WERI-Rb-1 (cell line): ENCODE results near the gene OSBP.

Experiments used
- DNase-seq: peaks from one replicate; pipeline ENCODE4 v3.0.0-alpha.2; 2020
- H3K27ac ChIP-seq: fragments of 250-450 bp; sonication (Bioruptor Pico); 2 replicates; pipeline ENCODE4 v1.5.1; 2020; ENCODE audit warnings: mild to moderate bottlenecking, moderate library complexity
- H3K27me3 ChIP-seq: fragments of 250-450 bp; sonication (Bioruptor Pico); 2 replicates; pipeline ENCODE4 v1.5.1; 2021; ENCODE audit warnings: mild to moderate bottlenecking, low read depth, moderate library complexity; ENCODE audit not compliant: insufficient read depth, severe bottlenecking
- H3K36me3 ChIP-seq: fragments of 250-450 bp; sonication (Bioruptor Pico); 2 replicates; pipeline ENCODE4 v1.5.1; 2020; ENCODE audit warnings: mild to moderate bottlenecking, moderate library complexity
- H3K4me3 ChIP-seq: 2 replicates; pipeline ENCODE4 v1.5.1; 2011; ENCODE audit warnings: low read depth, mild to moderate bottlenecking, control low read depth, low read length
- H3K9me3 ChIP-seq: fragments of 250-450 bp; sonication (Bioruptor Pico); 2 replicates; pipeline ENCODE4 v1.5.1; 2021; ENCODE audit warnings: mild to moderate bottlenecking, moderate library complexity; ENCODE audit not compliant: severe bottlenecking
- TF ChIP-seq, protein P1 (sequence below): IDR thresholded peaks from 2 replicates; pipeline ENCODE4 v1.5.1; 2011; ENCODE audit warnings: low read depth, mild to moderate bottlenecking, control low read depth, inconsistent platforms, low read length

OSBP gene

DNA sequence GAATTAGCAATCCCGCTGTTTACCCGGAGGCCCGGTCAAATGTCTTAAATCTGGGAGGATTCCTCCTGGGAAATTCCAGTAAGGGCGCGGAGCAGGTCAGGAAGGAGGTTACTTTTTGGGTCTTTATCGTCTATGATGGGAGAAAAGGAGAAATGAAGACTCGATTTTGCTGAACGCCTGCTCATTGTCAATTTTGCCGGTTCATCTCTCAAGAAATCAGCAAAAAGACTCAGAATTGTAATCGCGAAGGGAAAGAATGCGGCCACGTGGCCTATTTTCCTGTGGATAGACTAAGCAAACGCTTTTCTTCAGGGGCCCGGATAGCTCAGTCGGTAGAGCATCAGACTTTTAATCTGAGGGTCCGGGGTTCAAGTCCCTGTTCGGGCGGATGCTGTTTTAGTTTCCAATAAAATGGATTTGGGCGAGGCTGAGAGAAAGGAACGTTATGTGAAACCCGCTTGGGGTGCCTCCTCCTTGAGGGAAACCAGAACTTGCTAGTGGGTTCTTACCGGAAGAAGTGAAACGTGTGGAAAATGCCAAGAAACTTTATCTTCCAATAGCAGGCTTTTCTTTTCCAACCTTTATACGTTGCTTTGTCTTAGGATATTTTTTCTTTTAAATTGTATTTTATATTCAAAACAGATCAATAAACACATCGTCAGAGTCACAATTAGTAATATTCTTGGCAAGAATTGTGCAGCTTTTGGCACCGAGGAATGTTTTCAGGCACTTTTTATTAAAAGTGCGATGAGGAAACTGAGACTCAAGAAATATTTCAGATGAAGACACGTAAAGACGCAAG lies 59.3 kb downstream of the OSBP start:
- DNase-seq, result no peak
- H3K9me3 ChIP-seq, result no peaks in the 10 kb centered on the region
- H3K27ac ChIP-seq, result no peak overlapping the region
- H3K4me3 ChIP-seq, result no peak overlapping the region
- peaks cover 4% of the 10 kb centered on the region for H3K36me3 ChIP-seq
- H3K27me3 ChIP-seq, result no peaks in the 10 kb centered on the region
- TF ChIP-seq, protein P1, sequence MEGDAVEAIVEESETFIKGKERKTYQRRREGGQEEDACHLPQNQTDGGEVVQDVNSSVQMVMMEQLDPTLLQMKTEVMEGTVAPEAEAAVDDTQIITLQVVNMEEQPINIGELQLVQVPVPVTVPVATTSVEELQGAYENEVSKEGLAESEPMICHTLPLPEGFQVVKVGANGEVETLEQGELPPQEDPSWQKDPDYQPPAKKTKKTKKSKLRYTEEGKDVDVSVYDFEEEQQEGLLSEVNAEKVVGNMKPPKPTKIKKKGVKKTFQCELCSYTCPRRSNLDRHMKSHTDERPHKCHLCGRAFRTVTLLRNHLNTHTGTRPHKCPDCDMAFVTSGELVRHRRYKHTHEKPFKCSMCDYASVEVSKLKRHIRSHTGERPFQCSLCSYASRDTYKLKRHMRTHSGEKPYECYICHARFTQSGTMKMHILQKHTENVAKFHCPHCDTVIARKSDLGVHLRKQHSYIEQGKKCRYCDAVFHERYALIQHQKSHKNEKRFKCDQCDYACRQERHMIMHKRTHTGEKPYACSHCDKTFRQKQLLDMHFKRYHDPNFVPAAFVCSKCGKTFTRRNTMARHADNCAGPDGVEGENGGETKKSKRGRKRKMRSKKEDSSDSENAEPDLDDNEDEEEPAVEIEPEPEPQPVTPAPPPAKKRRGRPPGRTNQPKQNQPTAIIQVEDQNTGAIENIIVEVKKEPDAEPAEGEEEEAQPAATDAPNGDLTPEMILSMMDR, result no peak

DNA sequence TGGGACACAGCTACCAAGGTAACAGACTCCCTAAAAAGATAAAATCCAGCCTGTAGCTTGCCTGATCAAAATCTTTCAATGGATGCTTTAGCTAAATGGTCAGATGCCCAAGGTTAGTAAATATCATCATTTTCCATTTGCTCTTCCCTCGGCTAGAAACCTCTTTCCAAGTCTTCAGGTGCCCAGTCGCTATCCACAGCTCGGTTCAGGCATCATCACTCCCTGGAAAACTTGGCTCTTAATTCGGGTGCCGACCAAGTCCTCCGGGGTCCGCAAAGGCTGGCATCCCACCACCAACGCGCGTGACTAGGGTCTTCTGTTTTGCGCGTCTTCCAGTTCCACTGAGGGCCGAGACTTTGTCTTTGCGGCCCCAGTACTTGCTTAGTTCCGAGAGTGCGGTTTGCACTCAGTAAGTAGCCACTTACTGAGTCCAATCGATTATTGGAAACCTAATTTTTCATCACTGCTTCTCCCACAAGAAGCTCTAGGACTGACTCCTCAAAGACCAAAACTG lies 59.9 kb downstream of the OSBP start:
- Histone ChIP-seq H3K36me3 (peaks cover 4% of the 10 kb centered on the region), H3K27me3 (no peaks in the 10 kb centered on the region), H3K27ac (no peak overlapping the region), H3K9me3 (no peaks in the 10 kb centered on the region), H3K4me3 (no peak overlapping the region)
- TF ChIP-seq, protein P1, result no peak
- no peak for DNase-seq

DNA sequence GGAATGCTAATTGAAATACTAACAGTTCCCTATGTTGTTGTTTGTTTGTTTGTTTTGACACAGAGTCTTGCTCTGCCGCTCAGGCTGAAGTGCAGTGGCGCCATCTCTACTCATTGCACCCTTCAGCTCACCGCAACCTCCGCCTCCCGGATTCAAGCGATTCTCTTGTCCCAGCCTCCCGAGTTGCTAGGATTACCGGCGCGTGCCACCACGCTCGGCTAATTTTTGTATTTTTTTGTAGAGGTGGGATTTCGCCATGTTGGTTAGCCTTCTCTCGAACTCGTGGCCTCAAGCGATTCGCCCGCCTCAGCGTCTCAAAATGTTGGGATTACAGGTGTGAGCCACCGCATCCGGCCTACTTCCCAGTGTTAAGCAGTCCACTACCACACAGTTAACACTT lies 62.3 kb downstream of the OSBP start:
- H3K9me3 ChIP-seq, result no peaks in the 10 kb centered on the region
- H3K4me3 ChIP-seq, result no peak overlapping the region
- no peaks in the 10 kb centered on the region for H3K27me3 ChIP-seq
- DNase-seq, result no peak
- H3K27ac ChIP-seq, result no peak overlapping the region
- no peaks in the 10 kb centered on the region for H3K36me3 ChIP-seq
- TF ChIP-seq, protein P1, result no peak

DNA sequence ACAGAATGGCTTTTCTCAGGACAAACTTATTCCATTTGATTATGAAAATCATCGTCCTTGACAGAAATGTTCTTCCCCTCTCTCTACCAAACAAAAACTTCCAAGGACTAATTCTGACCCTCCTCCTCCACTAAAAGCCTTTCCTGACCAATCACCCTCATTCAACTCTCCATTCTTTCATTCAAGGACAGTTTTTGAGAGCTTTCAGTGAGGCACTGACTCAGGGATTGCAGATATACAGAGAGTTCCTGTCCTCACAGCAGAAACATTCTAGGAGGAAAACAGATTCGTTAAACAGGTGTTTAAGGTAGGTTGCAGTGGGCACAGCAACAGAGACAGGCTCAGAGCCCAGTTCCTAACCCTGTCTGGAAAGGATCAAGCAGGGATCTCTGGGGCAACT lies 62.7 kb downstream of the OSBP start:
- DNase-seq, result no peak
- Histone ChIP-seq H3K27me3 (no peaks in the 10 kb centered on the region), H3K9me3 (no peaks in the 10 kb centered on the region), H3K27ac (no peak overlapping the region), H3K4me3 (no peak overlapping the region), H3K36me3 (no peaks in the 10 kb centered on the region)
- TF ChIP-seq, protein P1, result no peak

DNA sequence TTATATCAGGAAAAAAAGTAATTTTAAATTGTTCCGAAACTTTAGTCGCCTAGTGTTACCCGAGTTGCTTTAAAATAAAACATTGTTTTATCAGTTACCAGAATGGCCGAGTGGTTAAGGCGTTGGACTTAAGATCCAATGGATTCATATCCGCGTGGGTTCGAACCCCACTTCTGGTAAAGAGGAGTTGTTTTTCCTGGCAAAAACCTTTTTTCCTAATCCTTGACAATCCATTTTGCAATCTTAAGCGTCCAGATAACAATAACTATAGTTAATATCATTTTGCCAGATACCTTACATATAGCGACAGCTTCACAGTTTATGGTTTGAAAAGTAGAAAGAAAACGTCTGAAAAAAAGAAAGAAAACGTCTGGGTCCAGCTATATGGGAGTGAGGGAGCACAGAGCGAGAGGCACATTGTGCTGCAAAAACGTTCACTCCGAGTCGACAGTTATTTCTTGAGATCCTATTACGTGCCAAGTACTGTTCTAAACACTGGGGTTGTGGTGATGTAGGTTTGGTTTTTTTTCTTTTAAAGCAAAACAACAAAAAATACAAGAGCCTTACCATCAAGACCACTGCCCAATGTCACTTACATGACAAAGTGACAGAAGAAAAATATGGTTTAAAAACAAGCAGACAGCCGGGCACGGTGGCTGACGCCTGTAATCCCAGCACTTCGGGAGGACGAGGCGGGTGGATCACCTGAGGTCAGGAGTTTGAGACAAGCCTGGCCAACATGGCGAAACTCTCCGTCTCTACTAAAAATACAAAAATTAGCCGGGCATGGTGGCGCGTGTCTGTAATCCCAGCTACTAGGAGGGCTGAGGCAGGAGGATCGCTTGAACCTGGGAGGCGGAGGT lies 63.7 kb downstream of the OSBP start:
- no peak for DNase-seq
- no peak overlapping the region for H3K27ac ChIP-seq
- TF ChIP-seq, protein P1, result no peak

More for the DNA sequence above, 63.7 kb downstream of the OSBP start:
- no peaks in the 10 kb centered on the region for H3K9me3 ChIP-seq
- peak overlapping the region; percentile 53; the same call in 1 of the 2 replicates for H3K4me3 ChIP-seq
- H3K27me3 ChIP-seq, result no peaks in the 10 kb centered on the region
- H3K36me3 ChIP-seq, result no peaks in the 10 kb centered on the region
